Measurements from ENCODE around the gene CTNNA2.

Gene CTNNA2

GRCh38 chr2:80246534-80246933 is 733.7 kb downstream of the CTNNA2 start:
- no peak for DNase-seq

GRCh38 chr2:80247339-80247738 is 734.5 kb downstream of the CTNNA2 start:
- no peak for DNase-seq

GRCh38 chr2:80248146-80248545 is 735.3 kb downstream of the CTNNA2 start:
- no peak for DNase-seq

- no peak for DNase-seq
Measured at GRCh38 chr2:80252294-80252986, 739.6 kb downstream of the CTNNA2 start.

GRCh38 chr2:80255918-80256781 is 743.3 kb downstream of the CTNNA2 start:
- DNase-seq = no peak

- no peak for DNase-seq
Measured at GRCh38 chr2:80256782-80257167, 743.9 kb downstream of the CTNNA2 start.

GRCh38 chr2:80257450-80257849 is 744.6 kb downstream of the CTNNA2 start:
- DNase-seq = no peak

GRCh38 chr2:80258341-80258740 is 745.5 kb downstream of the CTNNA2 start:
- no peak for DNase-seq

- DNase-seq = no peak
Measured at GRCh38 chr2:80258793-80259192, 745.9 kb downstream of the CTNNA2 start.

- DNase-seq = no peak
Measured at GRCh38 chr2:80259292-80259691, 746.4 kb downstream of the CTNNA2 start.

- no peak for DNase-seq
Measured at GRCh38 chr2:80266231-80266630, 753.4 kb downstream of the CTNNA2 start.

GRCh38 chr2:80269806-80270205 is 757.0 kb downstream of the CTNNA2 start:
- DNase-seq = no peak

GRCh38 chr2:80280598-80280997 is 767.7 kb downstream of the CTNNA2 start:
- no peak for DNase-seq

GRCh38 chr2:80281049-80281448 is 768.2 kb downstream of the CTNNA2 start:
- no peak for DNase-seq

- no peak for DNase-seq
Measured at GRCh38 chr2:80288576-80288975, 775.7 kb downstream of the CTNNA2 start.

- DNase-seq = no peak
Measured at GRCh38 chr2:80291656-80292055, 778.8 kb downstream of the CTNNA2 start.

- no peak for DNase-seq
Measured at GRCh38 chr2:80292474-80292873, 779.6 kb downstream of the CTNNA2 start.

GRCh38 chr2:80293039-80293438 is 780.2 kb downstream of the CTNNA2 start:
- no peak for DNase-seq

- no peak for DNase-seq
Measured at GRCh38 chr2:80298954-80299353, 786.1 kb downstream of the CTNNA2 start.

GRCh38 chr2:80299661-80300060 is 786.8 kb downstream of the CTNNA2 start:
- DNase-seq = no peak

- no peak for DNase-seq
Measured at GRCh38 chr2:80300346-80300745, 787.5 kb downstream of the CTNNA2 start.

- no peak for DNase-seq
Measured at GRCh38 chr2:80300954-80301353, 788.1 kb downstream of the CTNNA2 start.

GRCh38 chr2:80302001-80302313 is 789.1 kb downstream of the CTNNA2 start:
- no peak for DNase-seq

- no peak for DNase-seq
Measured at GRCh38 chr2:80302314-80303005, 789.6 kb downstream of the CTNNA2 start.

All from kidney glomerular epithelial cell (primary cell).